ENCODE results near the gene CD37.
A peak's percentile ranks its signal among the peaks of the same experiment; 100 is the strongest.
"Not testable (repeated sequence)": the region's sequence is repeated elsewhere in the genome, so short reads cannot be mapped to it uniquely, and the experiment has no call there.

CD37 gene

DNA sequence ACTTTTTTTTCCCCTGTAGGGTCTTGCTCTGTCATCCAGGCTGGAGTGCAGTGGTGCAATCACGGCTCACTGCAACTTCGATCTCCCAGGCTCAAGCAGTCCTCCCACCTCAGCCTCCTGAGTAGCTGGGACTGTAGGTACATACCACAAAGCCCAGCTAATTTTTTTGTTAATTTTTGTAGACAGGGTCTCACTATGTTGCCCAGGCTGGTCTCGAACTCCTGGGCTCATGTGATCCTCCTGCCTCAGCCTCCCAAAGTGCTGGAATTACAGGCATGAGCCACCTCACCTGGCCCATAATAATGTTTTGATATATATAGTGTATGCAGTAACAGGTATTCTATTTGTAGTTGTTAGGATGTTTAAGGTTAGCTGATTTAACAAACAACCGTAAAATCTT, 4.0 kb upstream of the CD37 start:
- not testable (repeated sequence) for DNase-seq

DNA sequence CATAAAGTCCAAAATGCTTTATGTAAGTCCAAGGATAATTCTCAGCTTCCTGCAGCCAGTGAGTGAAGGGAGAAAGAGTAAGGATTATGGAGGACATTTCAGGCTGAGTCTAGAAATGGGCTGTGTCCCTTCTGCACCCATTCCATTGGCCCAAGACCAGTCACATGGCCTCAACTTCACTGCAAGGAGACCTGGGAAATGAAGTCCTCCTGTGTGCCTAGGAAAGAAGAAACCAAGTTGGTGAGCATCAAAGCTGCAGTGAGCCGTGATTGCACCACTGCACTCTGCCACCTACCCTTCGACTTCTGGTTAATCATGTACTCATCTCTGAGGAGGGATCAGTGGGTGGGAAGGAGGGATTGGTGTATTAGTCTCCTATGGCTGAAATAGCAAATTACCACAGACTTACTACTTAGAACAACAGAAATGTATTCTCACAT, 3.6 kb upstream of the CD37 start:
- peak; percentile 47 to 62 for DNase-seq

DNA sequence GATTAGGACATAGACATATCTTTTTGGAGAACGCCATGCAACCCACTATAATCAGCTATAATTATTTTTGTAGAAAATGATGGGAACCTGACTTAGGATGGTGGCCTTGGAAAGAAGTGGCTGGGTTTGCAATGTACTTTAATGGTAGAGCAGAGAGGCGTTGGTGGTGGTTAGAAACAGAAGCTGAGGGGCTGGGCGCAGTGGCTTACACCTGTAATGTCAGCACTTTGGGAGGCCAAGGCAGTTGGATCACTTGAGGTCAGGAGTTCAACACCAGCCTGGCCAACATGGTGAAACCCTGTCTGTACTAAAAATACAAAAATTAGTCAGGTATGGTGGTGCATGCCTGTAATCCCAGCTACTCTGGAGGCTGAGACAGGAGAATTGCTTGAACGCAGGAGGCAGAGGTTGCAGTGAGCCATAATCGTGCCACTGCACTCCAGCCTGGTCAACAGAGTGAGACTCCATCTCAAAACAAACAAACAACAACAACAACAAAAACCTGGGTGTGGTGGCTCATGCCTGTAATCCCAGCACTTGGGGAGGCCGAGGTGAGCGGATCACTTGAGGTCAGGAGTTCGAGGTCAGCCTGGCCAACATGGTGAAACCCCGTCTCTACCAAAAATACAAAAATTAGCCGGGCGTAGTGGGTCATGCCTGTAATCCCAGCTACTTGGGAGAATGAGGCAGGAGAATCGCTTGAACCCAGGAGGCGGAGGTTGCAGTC, 2.4 kb upstream of the CD37 start:
- not testable (repeated sequence) for DNase-seq

DNA sequence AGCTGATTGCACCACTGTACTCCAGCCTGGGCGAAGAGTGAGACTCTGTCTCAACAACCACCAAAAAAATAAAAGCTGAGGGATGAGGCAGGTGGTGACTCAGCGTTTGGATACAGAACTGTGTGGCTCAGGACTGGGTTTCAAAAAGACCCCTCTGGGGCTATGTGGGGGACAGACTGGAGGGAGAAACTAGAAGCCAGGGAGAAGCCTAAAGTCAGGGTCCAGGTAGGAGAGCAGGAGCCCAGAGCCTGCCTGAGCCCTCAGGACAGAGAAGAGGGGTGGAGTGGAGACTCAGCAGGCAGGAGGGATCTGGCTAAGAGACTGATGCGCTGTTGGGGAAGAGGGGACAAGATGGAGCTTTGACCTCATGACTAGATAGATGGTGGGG, 1.8 kb upstream of the CD37 start:
- no peak for DNase-seq

- no peak for DNase-seq
Measured at GRCh38 chr19:49333811-49334288, 1.4 kb upstream of the CD37 start.

DNA sequence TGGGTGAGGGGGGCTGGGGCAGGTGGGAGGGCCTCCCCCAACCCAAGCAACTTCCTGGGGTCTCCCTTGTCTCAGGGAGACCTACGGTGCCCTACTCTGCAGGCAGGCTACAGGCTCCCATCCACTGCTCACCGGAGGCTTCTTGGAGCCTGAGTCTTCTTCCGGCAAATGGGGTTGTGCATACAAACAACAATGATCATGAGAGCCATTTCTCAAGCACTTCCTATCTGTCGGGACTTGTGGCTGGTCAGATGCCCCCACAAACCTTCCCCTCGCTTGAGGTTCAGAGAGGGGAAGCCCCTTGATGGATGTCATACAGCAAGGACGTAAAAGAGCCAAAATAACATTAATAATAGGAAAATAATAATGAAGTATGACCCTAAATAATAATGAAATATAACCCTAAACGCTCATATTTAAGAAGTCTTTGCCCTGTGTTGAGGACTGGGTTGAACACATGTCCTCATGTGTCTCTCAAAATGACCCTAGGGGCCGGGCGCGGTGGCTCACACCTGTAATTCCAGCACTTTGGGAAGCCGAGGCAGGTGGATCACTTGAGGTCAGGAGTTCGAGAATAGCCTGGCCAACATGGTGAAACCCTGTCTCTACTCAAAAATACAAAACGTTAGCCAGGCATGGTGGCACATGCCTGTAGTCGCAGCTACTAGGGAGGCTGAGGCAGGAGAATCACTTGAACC, 727 bp downstream of the CD37 start:
- DNase-seq: peak; percentile 20 to 27

DNA sequence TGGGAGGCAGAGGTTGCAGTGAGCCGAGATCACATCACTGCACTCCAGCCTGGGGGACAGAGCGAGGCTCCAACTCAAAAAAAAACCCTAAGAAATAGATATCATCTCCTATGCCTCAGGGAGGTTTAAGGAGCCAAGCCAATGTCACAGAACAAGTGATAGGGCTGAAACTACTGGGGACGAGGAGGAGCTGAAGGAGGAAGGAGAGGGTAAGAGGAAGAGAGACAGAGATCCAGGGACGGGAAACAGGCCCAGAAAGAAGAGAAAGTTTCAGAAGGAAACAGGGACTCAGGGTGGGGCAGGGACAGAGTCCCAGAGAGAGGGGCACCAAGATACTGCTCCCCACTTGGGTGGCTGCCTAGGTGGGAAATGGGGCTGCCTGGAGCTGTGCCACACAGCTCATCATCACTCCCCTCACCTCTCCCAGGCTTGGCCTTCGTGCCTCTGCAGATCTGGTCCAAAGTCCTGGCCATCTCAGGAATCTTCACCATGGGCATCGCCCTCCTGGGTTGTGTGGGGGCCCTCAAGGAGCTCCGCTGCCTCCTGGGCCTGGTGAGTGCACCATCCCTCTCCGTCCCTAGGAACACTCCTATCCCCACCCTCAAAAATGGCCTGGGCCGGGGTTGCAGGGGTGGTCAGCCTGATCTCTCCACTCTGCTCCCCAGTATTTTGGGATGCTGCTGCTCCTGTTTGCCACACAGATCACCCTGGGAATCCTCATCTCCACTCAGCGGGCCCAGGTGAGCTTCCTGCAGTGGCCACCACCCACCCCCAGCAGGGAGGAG, 1.5 kb downstream of the CD37 start:
- no peak for DNase-seq

DNA sequence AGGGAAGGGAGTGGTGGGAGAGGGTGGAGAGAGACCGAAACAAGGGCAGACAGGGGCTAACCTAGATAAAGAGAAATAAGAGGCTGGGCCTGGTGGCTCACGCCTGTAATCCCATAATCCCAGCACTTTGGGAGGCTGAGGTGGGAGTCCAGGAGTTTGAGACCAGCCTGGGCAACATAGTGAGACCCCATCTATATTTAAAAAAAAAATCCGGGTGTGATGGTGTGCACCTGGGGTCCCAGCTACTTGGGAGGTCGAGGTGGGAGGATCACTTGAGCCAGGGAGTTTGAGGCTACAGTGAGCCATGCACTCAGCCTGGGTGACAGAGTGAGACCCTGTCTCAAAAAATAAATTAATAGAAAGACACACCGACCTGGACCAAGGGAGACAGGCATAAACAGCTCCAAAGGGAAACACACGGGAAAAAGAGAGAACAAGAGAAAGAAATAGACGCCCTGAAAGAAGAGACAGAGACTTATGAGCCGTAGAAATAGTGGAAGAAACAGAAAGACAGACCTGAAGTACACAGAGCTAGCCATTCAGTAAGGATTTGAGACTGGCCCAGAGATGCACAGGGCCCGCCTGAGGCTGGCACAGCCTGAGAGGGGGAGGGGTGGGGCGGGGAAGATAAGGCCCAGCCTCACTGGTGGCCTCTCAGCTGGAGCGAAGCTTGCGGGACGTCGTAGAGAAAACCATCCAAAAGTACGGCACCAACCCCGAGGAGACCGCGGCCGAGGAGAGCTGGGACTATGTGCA, 2.2 kb downstream of the CD37 start:
- DNase-seq: no peak

DNA sequence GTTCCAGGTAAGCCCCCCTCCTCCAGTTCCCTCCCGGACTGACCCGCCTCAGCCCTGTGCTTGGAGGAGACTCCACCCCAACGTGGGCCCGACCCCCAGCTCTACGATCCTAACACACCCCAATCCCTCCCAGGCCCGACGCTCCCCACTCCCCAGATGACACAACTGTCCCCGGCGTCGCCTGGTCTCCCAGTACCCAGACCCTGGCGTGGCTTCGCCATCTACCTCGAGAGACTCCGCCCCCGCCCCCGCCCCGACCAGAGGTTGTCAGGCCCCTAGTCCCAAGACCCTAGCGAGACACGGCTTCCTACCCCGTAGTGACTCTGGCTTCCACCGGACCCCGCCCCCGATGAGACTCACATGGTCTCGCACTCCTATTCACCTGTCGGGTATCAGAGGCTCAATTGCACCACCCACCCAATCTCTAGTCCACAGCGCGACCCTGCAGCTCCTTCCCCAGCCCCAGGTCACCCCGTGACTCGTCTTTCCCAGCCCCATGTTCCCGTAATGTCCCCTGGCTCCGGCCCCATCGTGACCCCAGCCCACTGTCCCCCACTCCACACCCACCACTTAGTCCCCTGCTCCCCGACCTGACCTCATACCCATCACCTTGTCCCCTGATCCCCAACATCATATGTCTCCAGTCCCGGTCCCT, 2.9 kb downstream of the CD37 start:
- DNase-seq: no peak

- no peak for DNase-seq
Measured at GRCh38 chr19:49338691-49339300, 3.6 kb downstream of the CD37 start.

DNA sequence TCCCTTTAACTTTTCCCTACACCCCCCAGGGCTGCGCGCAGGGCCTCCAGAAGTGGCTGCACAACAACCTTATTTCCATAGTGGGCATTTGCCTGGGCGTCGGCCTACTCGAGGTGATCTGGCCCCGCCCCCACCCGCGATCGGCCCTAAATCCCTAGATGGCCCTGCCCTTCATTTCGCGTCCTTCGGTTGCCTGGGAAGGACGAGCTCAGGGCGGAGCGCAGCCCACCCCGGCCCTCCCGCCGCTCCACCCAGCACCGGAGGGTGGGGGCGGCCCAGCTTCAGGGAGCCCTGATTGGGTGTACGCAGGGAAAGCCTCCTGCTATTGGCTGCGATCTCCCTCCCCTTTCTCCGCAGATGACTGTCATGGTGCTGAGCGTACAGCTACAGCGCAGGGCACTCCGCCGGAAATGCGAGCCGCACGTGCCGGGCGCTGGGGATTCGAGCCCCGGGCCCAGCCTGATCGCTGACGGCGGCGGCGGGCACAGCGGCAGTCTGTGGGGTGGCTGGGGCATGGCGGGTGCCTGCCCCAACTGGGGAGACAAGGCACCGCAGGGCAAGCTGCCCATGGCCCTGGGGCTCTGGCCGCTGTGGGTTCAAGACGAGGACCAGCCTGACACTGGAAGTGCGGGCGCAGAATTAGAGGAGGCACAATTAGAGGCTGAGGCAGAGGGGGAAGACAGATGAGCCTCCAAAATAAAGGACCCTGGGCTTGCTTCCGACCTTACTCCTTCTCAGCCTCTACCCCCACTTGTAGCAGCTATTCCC, 4.3 kb downstream of the CD37 start:
- no peak for DNase-seq

DNA sequence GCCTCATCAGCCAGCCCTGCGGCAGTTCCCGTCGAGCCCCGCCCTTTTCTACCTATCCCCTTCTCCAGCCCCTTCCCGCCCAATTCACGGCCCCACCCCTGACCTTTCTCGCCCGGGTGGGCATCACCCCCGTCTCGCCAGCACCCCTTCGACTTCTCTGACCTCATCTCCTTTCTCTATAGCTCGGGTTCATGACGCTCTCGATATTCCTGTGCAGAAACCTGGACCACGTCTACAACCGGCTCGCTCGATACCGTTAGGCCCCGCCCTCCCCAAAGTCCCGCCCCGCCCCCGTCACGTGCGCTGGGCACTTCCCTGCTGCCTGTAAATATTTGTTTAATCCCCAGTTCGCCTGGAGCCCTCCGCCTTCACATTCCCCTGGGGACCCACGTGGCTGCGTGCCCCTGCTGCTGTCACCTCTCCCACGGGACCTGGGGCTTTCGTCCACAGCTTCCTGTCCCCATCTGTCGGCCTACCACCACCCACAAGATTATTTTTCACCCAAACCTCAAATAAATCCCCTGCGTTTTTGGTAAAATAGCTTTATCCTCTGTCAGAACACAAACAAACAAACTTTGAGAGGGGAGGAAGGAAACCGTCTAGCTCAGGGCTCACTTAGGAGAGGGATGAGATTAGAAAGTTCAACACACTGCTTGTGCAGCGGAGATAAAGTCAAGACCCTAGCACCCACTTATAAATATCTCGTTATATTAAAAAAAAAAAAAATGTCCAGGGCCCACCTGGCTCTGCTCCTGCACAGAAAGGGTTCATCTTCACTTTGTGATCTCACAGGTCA, 5.1 kb downstream of the CD37 start:
- DNase-seq: no peak

GRCh38 chr19:49340865-49341718, 5.9 kb downstream of the CD37 start:
- no peak for DNase-seq

- no peak for DNase-seq
Measured at GRCh38 chr19:49342291-49342721, 7.1 kb downstream of the CD37 start.

- DNase-seq: no peak
Measured at GRCh38 chr19:49343123-49343522, 7.9 kb downstream of the CD37 start.

- no peak for DNase-seq
Measured at GRCh38 chr19:49344505-49345423, 9.6 kb downstream of the CD37 start.

DNA sequence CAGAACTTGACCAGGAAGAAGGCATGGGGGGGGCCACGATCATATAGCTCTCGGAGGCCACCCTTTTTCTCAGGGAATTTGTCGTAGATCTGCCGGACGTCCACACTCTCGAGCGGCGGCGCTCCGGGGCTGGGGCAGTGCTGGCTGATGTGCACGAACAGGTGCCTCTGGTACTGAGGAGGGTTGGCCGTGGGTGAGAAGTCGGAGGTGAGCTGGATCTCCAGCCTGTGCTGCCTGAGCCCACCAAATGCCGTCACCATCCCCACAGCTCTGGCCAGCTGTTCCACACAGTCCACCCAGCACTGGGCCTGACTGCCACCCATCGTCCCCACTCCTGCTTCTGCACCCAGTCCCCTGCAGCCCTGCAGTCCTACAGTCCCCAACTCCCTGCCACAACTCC, 12.0 kb downstream of the CD37 start:
- no peak for DNase-seq

GRCh38 chr19:49347835-49348234, 12.6 kb downstream of the CD37 start:
- no peak for DNase-seq

Data from AML-193 (cell line).